8988T (cell line): ENCODE results near the gene OVCH1.
"Not testable (repeated sequence)": the region's sequence is repeated elsewhere in the genome, so short reads cannot be mapped to it uniquely, and the experiment has no call there.

ENCODE experiments used
- DNase-seq: peaks from one replicate; pipeline ENCODE4 v3.0.0; 2011

OVCH1 gene

DNA sequence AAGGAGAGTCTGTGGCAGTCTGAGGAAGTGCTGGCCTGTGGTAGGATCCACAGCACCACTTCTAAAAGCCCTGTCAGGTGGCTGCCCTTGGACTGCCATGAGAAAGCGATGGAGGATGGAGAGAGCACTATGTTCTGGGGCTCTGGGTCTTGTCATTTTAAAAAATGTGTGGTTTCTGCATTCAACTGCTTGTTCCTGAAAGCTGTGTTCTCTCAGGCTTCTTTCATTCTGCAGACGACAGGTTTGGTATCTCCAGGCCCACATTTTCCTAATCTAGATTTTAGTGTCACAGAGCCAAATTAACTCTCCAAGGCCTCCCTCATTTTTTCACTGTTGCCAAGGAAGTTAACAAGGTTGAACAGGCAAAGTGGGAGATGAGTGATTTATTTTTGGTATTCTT is 10.5 kb downstream of the OVCH1 start:
- no peak for DNase-seq

DNA sequence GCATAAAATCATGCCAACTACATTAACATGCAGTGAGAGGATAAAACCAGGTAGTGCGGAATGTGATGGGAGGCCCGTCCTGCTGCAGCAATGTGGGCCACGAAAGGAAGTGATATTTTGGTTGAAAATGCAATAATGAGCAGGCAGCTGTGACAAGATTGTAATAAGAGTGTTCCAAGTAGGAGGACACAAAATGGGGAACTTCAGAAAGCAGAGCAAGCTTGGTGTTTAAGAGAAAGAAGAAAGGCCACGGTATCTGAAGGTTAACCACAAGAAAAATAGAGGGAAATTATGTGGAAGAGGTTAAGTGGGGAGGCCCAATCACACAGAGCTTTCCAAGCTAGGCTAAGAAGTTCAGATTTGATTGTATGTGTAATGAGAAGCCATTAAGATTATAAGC is 34.3 kb downstream of the OVCH1 start:
- DNase-seq, result no peak

GRCh38 chr12:29460082-29460481 is 37.4 kb downstream of the OVCH1 start:
- no peak for DNase-seq

DNA sequence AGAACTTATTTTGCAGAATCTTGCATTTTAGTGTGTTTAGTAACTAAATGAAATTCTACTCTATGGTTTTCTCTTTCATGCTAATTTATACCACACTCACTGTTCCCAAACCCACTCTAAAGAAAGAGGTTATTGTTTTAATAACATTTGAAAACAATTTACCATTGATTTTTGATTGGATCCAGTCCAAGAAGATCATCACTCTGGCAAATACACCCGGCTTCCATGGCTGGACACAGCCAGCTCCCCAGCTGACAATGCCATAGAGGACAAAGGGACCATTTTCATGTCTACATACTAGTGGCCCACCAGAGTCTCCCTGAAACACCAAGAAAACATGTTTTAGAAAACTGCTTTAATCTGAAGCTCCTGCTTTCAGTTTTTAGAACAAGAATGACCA is 42.4 kb downstream of the OVCH1 start:
- DNase-seq, result no peak

DNA sequence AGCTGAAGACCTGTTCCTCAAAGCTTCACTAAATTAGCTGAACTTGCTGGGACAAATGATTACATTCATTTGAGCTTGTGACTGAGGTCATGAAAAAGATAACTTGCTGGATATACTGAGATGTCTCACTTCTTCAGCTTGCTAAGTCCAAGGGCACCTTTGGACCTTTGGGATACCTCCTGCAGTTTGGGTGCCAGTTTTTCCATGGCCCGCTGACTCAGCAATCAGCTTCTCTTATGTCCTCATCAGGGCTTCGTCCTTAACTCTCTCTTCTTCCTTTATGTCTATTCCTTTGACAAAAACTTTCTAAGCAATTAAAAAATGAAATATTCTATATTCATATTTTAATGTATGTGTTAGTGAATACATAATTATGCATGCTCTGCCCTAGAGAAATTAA is 45.6 kb downstream of the OVCH1 start:
- DNase-seq, result no peak

DNA sequence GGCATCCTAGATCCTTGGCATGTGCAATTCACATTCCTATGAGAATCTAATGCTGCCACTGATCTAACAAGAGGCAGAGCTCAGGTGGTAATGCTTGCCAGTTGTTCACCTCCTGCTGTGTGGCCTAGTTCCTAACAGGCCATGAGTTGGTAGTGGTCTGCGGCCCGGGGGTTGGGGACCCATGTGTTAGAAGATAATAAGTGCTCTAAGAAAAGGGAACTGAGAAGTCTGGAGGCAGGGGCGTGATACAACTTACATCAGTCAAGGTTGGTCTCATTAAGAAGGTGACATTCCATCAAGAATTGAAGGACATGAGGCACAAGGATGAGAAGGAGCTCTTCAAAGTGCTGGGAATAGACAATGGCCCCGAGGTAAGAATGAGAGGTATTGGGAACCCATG is 49.3 kb downstream of the OVCH1 start:
- DNase-seq, result no peak

GRCh38 chr12:29447285-29447975 is 50.1 kb downstream of the OVCH1 start:
- no peak for DNase-seq

DNA sequence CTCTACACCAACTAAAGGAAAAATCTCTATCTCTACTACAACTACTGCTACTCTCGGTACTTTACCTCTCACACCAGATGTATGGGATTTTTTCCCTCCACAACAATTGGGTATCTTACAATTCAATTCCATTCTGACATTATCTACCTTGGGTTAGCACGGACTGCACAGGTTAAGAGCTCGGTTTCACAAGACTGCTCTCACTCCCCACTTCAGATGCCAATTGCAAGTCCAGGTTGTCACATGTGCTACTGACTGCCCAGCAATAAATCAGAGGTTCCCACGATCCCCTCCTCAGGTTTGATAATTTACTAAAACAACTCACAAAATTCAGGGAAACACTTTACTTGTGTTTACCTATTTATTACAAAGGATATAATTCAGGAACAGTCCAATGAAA is 58.0 kb downstream of the OVCH1 start:
- DNase-seq, result no peak

DNA sequence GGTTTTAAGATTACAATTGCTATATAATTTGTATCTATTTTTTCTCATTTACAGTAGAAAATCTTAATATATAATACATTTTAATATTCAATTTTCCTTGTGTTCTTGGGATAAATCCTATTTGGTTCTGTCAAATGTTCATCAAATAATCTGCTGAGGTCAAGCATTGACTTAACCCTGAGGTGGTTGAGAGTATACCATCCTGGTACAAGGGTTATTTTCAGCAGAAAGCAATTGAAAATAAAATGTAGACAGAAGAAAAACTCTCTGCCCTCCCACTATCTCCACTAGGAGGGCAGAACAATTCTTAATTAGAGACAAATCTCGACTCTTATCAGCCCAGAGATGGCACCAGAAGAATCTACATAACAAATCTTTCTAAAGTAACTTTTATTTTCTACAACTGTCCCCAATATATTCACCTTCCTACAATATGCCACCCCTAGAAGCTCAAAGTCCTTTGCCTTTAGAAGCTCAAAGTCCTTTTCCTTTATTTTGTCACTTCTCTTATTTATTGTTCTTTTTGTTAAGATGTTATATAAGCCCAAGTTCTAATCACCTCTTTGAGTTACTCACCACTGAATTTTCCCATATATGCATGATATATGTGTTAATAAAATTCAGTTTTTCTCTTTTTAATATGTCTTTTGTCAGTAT is 58.6 kb downstream of the OVCH1 start:
- no peak for DNase-seq

GRCh38 chr12:29437575-29437974 is 59.9 kb downstream of the OVCH1 start:
- DNase-seq, result no peak

DNA sequence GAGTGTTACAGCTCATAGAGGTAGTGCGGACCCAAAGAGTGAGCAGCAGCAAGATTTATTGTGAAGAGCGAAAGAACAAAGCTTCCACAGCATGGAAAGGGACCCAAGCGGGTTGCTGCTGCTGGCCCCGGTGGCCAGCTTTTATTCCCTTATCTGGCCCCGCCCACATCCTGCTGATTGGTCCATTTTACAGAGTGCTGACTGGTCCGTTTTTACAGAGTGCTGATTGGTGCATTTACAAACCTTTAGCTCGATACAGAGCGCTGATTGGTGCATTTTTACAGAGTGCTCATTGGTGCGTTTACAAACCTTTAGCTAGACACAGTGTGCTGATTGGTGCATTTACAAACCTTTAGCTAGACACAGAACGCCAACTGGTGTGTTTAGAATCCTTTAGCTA is 60.7 kb downstream of the OVCH1 start:
- not testable (repeated sequence) for DNase-seq

GRCh38 chr12:29431513-29431912 is 66.0 kb downstream of the OVCH1 start:
- DNase-seq, result no peak

DNA sequence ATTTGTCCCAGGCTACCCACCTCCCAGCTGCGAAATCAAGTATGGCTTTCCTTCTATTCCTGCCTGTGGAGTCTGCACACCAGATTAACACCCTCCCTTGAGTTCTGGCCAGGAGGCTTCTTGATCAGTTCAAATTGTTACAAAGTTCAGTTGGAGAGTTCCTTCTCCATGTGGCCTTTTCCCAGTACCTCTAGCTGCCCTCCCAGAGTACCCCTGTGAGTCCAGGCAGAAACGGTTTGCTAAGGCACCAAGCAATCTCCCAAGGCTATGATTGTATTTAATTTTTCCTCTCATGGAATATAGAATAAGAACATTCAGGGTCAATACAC is 66.8 kb downstream of the OVCH1 start:
- DNase-seq, result no peak

DNA sequence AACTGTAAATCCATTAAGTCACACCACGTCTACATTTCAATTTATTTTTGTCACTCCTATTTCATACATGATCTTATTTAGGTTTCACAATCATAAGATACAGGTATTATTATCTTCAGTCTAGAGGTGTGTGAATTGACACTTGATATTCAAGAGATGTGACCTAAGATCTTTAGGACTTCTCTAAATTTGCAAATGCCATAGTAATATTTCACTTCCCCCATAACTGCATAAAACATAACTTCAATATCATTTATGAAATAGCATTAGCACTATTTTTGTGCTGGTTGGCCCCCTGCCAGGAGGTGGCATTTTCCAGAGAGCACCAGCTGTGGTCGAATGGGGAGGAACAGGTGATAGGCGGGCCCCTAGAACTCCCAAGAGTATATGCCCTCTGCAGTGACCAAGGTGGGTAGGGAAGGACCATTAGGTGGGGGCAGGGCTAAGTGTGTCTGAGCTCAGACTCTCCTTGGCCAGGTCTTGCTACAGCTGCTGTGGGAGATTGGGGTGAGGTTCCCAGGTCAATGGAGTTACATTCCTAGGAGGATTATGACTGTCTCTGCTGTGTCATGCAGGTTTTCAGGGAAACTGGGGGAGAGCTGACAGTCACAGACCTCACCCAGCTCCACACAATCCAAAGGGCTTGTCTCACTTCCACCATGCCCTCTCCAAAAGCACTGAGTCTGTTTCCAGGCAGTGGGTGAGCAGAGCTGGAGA is 67.3 kb downstream of the OVCH1 start:
- no peak for DNase-seq

DNA sequence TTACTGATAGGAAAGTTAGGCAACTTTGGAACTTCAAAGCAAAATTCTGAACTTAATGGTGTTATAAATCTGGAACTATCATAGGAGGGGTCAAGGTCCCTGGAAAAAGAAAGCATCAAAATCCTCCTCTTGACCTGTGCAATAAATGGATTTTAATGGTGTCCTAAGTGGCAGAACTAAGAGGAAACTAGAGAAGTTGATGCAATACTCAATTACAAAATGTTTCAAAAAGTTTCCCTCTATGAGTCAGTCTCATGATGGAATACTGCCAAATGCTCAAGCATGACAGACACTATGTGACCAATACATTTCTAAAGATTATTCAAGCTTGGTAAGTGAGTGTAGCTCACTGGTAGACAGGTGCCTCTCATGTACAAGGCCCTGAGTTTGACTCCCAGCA is 68.9 kb downstream of the OVCH1 start:
- no peak for DNase-seq

- no peak for DNase-seq
These were observed 69.5 kb downstream of the OVCH1 start for GRCh38 chr12:29427964-29428363.

DNA sequence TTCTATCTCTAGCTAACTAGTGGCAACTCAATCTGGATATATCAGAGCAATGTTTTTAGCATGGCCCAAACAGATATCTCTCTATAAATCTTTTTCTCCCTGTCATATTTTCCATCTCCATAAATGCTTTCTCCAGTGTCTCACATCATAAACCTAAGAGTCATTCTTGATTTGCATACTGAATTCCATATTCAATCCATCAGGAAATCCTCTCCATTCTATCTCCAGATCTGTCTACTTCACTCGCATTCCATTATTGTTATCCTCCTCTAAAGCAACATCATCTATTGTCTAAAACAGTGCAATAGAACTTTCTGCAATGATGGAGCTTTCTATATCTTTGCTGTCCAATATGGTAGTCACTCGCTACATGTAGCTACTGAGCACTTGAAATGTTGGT is 71.0 kb downstream of the OVCH1 start:
- no peak for DNase-seq

GRCh38 chr12:29425722-29426121 is 71.8 kb downstream of the OVCH1 start:
- no peak for DNase-seq

DNA sequence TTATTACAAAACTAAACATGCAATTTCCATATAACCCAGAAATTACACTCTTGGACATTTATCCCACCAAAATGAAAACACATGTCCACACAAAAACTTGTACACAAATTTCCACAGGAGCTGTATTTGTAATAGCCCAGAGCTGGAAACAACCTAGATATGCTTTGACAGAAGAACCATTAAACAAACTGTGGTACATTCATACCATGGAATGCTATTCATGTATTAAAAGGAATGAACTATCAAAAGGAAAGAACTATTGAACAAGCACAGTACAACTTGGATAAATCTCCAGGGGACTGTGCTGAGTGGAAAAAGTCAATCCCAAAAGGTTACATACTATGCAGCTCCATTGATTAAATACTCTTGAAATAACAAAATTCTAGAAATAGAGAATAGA is 80.7 kb downstream of the OVCH1 start:
- DNase-seq, result no peak

GRCh38 chr12:29415111-29415510 is 82.4 kb downstream of the OVCH1 start:
- DNase-seq, result no peak

DNA sequence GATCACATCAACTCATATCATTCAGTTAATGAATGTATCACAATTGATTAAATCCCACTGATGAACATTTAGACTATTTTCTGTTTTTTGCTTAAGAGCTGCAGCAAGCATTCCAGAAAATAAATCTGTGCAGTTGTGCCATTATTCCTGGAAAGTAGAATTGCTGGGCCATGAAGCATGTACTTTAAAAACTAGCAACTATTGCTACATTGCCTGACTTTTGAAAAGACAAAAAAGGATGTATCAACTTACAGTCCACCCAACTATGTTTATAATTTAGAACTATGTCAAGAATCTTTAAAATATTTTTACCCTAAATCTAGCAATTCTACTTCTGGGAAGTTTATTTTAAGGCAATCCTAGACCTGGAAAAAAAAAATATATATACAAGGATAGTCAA is 83.1 kb downstream of the OVCH1 start:
- DNase-seq, result no peak

DNA sequence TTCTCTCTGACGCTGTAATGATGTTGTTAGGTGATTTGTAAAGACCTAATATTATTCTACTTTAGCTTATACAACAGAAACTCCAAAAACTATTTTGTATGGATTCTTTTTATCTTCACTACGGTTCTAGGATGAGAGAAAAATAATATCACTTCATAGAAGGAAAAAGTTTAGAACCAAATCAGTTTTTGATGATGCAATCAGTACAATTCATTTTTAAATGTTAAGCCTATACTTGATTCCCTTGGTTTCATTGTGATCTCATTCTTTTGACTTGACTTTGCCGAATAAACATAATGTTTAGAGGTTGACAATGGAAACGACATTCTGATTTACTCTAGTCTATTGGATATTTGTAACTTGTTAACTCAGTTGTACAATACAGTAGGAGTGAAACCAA is 91.9 kb downstream of the OVCH1 start:
- DNase-seq, result no peak

DNA sequence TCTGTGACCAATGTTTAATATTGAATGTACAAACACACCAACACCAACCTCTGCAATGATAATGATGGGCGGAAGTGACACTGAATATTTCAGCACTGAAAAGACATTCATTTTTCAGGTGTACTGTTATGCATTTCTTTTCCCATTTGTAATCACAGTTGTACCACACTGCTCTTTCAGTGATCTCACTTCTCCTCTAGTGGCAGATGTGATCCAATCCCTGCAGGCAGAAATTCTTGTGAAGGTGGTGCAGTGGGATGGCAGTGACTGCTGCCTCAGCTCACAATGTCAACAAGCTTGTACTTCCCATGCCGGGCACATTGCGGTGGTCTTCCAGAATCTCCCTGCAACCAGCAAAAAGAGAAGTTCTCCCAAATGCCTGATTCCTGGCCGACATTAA is 93.5 kb downstream of the OVCH1 start:
- DNase-seq, result no peak

DNA sequence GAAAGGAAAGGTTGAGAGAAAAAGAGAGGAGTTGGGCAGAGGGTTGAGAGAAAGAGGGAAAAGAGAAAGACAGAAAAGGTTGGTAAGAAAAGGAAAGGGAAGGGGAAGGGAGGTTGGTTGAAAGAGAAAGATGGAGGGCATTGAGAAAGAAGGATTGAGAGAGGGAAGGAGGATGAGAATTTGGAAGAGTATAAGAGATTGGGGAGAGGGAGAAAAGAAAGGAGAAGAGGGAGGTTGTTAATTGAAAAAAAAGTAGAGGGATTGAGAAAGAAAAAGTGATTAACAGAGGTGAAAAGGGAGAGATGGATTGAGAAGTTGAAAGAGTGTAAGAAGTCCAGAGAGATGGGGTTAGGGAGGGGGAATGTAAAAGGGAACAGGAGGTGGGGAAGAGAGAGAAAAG is 95.0 kb downstream of the OVCH1 start:
- no peak for DNase-seq

- no peak for DNase-seq
These were observed 99.0 kb downstream of the OVCH1 start for GRCh38 chr12:29398495-29398894.
